GM20431 (cell line): ENCODE results near the gene TMOD2.

Source experiments
- in situ Hi-C: fragments of 300-500 bp; cut with MseI, MboI; formaldehyde crosslinking; loops from one replicate; pipeline ENCODE4 v1.15.0; 2020; ENCODE audit warnings: low sequenced_read_pairs; ENCODE audit not compliant: unreplicated experiment

Gene TMOD2

DNA sequence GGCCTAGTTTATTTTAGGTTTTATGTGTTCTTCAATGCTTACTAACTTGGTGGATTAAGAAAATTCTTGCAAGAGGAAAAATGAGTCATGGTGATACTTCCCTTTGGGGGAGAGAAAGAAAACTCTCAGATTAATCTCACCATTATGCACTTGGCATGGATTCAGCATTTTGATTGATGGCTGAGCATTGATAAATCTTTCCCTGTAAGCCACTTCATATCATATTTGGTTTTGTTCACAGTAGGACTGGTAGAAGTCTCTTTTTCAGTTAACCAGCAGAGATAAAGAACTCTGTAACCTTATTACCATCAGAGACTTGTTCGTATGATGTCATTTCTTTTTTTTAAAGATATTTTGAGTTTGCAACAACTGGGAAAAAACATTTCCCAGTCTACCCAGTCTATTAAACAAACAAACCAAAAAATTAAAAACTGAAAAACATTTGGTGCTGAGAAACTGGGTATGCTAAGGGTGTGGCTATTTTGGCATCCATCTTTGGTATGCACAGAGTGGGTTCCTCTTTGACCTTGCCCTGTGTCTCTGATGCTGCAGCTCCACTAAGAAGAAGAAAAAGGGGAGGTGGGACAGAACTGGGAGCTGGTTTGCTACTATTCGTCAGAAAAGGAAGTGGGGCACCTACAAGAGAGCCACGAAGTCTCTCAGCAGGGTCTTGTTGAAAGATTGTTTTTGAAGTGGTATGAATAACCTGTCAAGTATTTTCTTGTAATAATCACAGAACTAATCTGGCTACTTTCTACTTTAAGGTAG, 95.2 kb downstream of the TMOD2 start:
- in situ Hi-C loops = no loop called here

DNA sequence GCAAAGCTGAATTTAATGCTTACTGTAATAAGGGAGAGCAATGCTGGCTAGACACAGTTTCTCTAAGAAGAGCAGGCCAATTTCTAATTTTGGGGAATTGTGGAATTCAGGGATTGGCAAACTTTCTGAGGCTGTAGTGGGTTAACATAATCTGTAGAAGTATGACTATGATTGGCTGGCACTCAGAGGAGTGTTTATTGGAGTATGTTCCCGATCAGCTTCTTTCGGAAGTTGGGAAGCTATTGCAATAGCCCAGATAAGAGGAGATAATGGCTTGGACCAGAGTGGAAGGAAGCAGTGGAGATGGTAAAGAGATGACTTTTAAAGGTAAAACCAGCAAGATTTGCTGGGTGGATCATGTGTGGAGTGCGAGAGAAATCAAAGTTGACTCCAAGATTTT, 97.4 kb downstream of the TMOD2 start:
- in situ Hi-C loops = no loop called here

DNA sequence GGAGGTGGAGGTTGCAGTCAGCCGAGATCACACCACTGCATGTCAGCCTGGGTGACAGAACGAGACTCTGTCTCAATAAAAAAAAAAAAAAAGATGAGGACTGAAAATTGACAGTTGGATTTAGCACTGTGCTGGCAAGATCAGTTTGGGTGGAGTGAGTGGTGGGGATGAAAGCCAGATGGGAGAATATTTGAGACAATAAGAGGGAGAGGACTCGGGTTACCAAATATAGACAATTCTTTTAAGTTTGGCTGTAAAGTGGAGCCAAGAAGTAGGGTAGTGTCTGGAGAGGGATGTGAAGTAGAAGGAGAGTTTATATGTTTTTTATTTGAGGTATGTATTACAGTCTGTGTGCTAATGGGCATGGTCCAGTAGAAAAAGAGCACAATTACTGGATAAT, 98.5 kb downstream of the TMOD2 start:
- in situ Hi-C loops = no loop called here

DNA sequence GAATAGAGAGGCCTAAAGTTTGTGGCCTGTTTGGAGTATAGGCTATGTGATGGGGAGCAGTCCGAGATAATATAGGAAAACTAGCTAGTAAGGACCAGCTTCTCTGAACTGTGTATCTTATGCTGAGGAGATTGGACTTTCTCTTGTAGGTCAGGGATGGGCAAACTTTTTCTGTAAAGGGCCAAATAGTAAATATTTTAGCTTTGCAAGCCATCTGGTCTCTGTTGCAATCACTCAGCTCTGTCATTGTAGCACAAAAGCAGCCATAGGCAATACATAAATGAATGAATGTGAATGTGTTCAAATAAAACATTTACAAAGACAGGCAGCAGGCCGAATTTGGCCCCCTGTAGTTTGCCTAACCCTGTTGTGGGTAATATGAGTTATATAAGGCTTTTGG, 102.6 kb downstream of the TMOD2 start:
- in situ Hi-C loops = no loop called here

DNA sequence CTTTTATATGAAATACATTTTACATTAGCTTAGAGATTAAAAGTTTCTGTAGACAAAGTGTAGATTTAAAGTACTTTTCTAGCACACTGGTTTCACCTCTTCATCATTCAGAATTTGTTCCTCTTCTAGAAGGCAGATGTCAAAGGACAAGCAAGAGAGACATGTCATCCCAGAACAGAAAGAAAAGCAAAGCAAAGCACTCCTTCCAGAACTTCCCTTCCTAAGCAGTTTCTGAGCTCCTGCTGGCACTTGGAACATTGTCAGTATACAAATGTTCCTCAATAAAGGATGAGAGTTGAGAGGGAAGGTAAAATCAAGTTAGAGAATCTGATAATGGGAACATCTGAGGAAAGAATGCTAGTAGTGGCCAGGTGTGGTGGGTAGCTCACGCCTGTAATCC, 104.2 kb downstream of the TMOD2 start:
- in situ Hi-C loops = no loop called here

DNA sequence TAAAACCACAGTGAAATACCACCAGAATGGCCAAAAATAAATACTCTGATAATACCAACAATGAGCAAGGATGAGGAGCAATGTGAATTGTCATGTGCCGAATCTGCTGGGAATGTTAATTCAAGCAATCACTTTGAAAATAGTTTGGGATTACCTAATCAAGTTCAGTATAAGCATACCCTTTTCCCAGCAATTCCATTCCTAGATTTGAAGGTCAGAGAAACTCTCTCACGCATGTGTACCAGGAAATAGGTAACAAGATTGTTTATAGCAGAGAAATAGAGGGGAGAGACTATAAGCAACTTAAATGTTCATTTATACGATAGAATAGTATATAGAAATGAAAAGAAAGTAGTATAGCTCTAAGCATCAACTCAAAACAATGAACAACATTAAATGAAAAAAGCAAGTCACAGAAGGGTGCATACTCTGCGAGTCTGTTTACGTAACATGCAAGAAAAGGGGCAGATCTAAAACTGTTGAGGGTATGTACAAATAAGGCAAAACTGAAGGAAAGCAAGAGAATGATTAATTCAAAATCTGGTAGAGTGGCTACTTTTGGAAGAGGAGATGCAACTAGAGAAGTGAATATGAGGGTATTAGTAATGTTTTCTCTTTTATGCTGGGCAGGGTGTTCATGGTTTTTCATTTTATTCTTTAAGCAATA, 105.5 kb downstream of the TMOD2 start:
- in situ Hi-C loops = no loop called here

DNA sequence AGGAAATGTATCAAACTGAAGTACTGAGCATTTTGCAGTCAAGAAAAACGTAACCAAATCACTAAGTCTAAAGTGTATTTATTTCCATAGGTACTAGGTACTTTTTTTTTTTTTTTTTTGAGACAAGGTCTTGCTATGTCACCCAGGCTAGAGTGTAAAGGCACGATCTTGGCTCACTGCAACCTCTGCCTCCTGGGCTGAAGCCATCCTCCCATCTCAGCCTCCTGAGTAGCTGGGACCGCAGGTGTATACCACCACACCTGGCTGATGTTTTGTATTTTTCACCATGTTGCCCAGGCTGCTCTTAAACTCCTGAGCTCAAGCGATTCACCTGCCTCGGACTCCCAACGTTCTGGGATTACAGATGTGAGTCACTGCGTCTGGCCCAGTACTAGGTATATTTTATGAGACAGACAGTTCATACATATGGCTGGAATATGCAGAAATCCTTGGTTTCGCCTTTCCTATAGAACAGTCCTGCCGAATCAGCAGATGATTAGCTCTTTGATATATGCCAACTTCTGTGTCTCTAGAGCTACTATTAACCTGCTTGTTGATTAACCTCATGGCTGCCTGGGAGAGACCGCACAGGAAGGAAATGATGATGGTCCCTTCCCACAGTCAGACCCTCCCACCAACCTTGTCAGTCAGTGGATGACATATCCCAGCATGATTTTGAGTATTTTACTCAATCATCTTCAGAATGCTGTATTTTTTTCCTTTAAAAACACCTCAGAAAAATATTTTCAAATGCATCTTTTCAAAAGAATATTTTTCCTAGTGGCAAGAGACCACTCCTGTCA, 110.4 kb downstream of the TMOD2 start:
- in situ Hi-C loops = no loop called here

DNA sequence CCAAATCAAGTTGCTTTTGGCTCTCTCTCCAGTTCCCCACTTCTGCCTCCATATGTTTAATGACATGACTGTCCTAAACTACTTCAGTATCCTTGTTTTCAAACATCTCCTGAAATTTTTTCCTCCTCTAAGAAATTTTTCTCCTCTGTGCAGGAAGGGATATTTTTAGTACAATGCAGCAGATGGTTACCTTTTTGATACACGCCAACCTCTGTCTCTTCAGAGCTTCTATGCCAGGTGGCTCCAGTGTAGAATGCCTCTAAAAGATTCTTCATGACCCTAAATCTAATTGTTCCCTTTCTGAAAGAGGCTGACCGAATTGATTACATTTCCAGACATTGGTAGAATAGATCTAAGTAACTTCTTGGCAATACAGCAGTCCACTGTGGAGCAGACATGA, 111.7 kb downstream of the TMOD2 start:
- in situ Hi-C loops = no loop called here

DNA sequence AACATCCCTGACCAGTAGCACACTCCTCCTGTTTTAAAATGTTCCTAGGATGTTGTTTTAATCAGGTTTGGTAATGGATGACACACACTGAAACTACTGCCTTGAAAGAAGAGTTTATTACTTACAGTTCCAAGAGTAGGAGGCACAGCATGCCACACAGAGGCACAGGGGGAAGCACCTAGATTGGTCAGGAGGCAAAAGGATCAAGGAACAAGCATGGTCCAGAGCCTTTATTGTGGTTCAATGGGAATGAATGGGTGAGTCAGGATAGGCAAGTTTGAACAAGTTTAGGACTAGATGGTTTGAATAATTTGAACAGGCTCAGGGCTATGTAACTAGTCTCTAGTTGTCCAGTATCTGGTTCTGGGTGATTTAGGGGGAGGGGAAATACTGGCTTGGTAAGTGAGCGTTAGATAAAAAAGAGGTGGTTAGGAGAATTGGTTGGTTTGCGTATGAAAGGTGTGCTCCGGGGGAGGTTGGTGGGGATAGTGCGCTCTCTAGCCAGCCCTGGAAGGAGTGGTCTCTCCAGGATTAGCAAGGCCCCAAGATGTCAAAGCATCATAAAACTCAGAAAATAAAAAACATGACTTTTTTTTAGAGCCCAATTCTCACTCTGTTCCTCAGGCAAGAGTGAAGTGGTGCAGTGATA, 113.1 kb downstream of the TMOD2 start:
- in situ Hi-C loops = no loop called here

DNA sequence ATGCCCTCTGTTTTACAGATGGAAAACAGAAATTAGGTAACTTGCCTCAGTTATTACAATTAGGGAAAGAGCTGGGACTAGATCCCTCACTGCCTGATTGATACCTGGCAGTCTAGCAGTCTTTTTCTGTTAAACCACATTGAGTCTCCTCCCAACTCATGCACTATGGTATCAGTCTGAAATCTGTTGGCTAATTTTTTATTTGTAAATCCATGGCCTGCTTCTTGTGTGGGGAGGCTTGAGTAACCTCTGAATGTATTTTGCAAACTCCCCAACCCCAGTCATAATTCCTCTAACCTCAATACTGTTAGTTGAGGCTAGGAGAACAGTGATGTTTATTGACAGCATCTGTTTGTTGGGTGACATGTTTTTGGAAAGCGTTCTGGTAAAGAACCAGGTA, 113.9 kb downstream of the TMOD2 start:
- in situ Hi-C loops = no loop called here
